Activated CD8-positive, alpha-beta memory T cell treated with anti-CD3 and anti-CD28 coated beads for 36 hours (primary cell): ENCODE results near the gene TCF23. TPM values are rescaled to one million over a fixed set of nuclear protein-coding genes. Genes with fewer than 3 reads are reported as not detected.
"Not testable (repeated sequence)": the region's sequence is repeated elsewhere in the genome, so short reads cannot be mapped to it uniquely, and the experiment has no call there.

Source experiments
- CTCF ChIA-PET: fragments of 350-600 bp; sonication (Branson Sonifier 250); formaldehyde crosslinking; loops from one replicate; lab custom pipeline; 2021; ENCODE audit warnings: antibody characterized with exemption; lab: Charles Lee
- POLR2A ChIA-PET: fragments of 350-600 bp; sonication (Branson Sonifier 250); formaldehyde crosslinking; loops from one replicate; lab custom pipeline; 2021; ENCODE audit warnings: antibody characterized with exemption; lab: Charles Lee
- total RNA-seq, 2 experiments: library from RNA; stranded (reverse); gene quantifications; one replicate each; pipeline ENCODE4 v1.2.3, GENCODE V29; 2021

TCF23 gene
- total RNA-seq: not detected

DNA sequence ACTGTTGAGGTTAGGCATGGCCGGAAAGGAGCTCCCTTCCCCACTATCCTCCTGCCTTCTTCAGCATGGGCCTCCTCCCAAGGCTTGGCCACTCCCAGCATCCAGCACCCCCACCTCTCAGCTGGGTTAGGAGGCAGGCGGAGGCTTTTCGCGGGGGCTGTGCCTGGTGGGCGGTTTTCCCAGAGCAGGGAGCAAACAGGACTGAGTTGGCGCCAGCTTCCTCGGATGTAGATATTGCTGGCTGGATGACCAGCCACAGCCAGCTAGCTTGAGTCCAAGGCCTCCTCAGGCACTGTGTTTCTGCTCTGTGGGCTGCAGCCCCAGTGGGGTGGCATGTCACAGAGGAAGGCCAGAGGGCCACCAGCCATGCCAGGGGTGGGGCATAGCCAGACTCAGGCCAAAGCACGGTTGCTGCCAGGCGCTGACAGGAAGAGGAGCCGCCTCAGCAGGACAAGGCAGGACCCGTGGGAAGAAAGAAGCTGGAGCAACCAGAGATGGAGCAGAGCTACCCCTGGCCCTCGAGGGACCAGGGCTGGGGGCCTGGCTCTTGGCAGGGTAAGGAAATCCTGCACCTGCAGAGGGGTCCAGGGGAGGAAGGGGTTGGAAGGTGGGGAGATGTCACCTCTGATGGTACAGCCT, at the start of gene TCF23:
Gene TCF23 (plus strand): TSS at position 204 of the 639 bp plus-strand sequence. CDS start 130 bp downstream, at position 334.
- CTCF ChIA-PET: interaction anchor here (1.0 kb wide), 1 partner anchor 154 kb away, joined by 3 read pairs; no protein-coding TSS in a partner anchor
- POLR2A ChIA-PET: no interaction called here

- POLR2A ChIA-PET: no interaction called here
- CTCF ChIA-PET: interaction anchor here (2.1 to 2.4 kb wide), 3 partner anchors 166 to 184 kb away, joined by 4 to 13 read pairs (median 6); partner anchors contain the start of gene TRIM54
Observed at GRCh38 chr2:27099334-27099955, 49.4 kb upstream of the TCF23 start.

DNA sequence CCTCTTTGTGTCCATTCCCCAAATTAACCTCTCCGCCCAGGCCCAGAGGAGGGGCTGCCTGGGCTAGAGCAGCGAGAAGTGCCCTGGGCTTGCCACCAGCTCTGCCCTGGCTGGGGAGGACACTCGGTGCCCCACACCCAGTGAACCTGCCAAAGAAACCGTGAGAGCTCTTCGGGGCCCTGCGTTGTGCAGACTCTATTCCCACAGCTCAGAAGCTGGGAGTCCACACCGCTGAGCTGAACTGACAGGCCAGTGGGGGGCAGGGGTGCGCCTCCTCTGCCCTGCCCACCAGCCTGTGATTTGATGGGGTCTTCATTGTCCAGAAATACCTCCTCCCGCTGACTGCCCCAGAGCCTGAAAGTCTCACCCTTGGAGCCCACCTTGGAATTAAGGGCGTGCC, 48.8 kb upstream of the TCF23 start:
- POLR2A ChIA-PET: no interaction called here
- CTCF ChIA-PET: interaction anchor here (2.1 to 2.4 kb wide), 2 partner anchors 180 to 183 kb away, joined by 6 to 13 read pairs; partner anchors contain the start of gene TRIM54

DNA sequence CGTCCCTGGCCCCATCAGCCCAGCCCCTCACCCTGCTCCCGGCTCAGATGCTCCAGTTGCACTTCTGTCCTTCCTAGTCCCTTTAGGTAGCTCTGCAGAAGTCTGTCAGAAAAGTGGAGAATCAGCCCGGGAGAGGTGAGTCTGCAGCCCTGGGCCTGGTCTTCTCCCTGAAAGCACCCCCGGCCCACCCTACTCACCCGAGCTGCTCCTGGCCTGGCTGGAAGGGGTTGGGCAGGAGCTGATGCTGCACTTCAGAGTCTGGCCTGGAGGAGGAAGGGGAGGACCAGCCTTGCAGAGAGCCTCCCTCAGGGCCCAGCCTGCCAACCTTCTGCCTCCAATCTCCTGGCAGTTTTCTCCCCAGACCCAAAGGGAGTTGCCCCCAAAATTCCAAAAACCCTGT, 46.5 kb upstream of the TCF23 start:
- CTCF ChIA-PET: interaction anchor here (0.9 to 1.2 kb wide), 3 partner anchors 64 to 201 kb away, joined by 3 to 5 read pairs (median 3); no protein-coding TSS in a partner anchor
- POLR2A ChIA-PET: no interaction called here

GRCh38 chr2:27105981-27106380, 42.8 kb upstream of the TCF23 start:
- ChIA-PET CTCF (interaction anchor here (1.0 to 1.5 kb wide), 2 partner anchors 10 to 150 kb away, joined by 3 to 4 read pairs; no protein-coding TSS in a partner anchor), POLR2A (no interaction called here)

GRCh38 chr2:27108221-27108620, 40.6 kb upstream of the TCF23 start:
- CTCF ChIA-PET: interaction anchor here (0.7 kb wide), 1 partner anchor 125 kb away, joined by 3 read pairs; no protein-coding TSS in a partner anchor
- POLR2A ChIA-PET: interaction anchor here (0.7 kb wide), 1 partner anchor 63 kb away, joined by 4 read pairs; no protein-coding TSS in a partner anchor

- ChIA-PET POLR2A (interaction anchor here (0.7 kb wide), 1 partner anchor 62 kb away, joined by 4 read pairs; no protein-coding TSS in a partner anchor), CTCF (interaction anchor here (0.7 kb wide), 1 partner anchor 171 kb away, joined by 3 read pairs; no protein-coding TSS in a partner anchor)
Observed at GRCh38 chr2:27109083-27109482, 39.7 kb upstream of the TCF23 start.

- CTCF ChIA-PET: interaction anchor here (0.8 kb wide), 1 partner anchor 12 kb away, joined by 3 read pairs; no protein-coding TSS in a partner anchor
- POLR2A ChIA-PET: not testable (repeated sequence)
Observed at GRCh38 chr2:27110603-27111352, 38.0 kb upstream of the TCF23 start.

DNA sequence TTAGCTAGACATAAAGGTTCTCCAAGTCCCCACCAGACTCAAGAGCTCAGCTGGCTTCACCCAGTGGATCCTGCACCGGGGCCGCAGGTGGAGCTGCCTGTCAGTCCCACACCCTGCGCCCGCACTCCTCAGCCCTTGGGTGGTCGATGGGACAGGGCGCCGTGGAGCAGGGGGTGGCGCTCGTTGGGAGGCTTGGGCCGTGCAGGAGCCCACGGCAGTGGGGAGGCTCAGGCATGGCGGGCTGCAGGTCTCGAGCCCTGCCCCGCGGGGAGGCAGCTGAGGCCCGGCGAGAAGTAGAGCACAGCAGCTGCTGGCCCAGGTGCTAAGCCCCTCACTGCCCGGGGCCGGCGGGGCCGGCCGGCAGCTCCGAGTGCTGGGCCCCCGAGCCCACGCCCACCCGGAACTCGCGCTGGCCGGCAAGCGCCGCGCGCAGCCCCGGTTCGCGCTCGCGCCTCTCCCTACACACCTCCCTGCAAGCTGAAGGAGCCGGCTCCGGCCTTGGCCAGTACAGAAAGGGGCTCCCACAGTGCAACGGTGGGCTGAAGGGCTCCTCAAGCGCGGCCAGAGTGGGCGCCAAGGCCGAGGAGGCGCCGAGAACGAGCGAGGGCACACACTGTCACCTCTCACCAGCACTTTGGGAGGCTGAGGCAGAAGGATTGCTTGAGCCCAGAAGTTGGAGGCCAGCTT, 37.3 kb upstream of the TCF23 start:
- CTCF ChIA-PET: interaction anchor here (0.8 kb wide), 1 partner anchor 11 kb away, joined by 3 read pairs; no protein-coding TSS in a partner anchor
- POLR2A ChIA-PET: not testable (repeated sequence)

DNA sequence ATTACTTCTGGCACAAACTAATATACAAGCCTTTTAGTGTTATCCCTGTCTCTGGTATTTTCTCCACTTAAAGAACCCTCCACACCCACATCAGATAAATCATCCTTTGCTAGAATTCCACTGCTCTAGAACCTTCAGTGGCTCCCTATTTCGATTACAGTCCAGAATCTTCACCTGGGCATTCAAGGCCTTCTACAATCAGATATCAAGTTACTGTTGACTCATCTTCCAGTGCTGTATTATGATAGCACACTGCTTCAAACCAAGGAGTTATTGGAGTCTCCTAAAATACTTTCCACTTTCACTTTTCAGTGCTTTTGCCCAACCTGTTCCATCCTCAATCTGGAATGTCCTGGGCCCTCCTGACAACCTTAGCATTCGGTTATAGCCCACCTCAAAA, 33.3 kb upstream of the TCF23 start:
- ChIA-PET POLR2A (interaction anchor here (0.6 kb wide), 1 partner anchor 170 kb away, joined by 3 read pairs; no protein-coding TSS in a partner anchor), CTCF (interaction anchor here (1.6 kb wide), 1 partner anchor 9 kb away, joined by 4 read pairs; no protein-coding TSS in a partner anchor)

- POLR2A ChIA-PET: interaction anchor here (0.6 kb wide), 1 partner anchor 294 kb away, joined by 5 read pairs; no protein-coding TSS in a partner anchor
- CTCF ChIA-PET: interaction anchor here (0.6 to 1.3 kb wide), 2 partner anchors 16 to 147 kb away, joined by 3 to 5 read pairs; partner anchors contain the start of gene PREB
Observed at GRCh38 chr2:27117995-27118524, 30.7 kb upstream of the TCF23 start.

DNA sequence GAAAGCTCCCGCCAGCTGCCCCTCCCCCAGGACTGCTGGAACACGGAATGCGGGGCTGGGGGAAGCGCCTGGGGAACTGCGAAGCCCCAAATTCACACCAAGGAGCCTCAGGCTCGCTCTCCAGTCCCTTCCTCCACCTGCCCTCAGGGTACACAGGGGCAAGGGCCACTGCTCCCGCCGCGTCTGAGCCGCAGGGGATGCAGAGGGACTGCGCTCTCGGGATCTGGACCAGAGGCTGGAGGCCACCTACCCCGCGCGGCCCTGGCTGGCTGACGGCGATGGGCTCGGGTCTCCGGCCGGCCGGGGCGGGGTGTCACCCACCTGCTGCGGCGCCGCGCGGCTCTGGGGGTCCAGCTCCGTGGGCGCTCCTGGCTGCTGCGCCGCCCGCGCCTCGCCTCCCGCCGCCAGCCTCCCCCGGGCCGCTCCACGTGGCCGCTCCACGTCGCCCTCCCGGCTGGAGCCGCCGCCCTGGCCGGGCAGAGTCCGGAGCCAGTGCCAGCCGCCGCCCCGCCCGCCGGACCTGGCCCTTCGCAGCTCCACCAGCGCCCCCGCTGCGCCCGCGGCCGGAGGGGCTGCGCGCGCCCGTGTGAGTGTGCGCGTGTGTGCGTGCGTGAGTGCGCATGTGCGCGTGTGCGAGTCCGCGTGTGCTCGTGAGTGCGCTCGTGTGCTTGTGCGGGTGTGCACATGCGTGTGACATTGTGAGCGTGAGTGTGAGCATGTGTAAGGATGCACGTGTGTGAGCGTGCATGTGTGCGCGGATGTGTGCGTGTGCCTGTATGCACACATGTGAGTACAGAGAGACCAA, 30.1 kb upstream of the TCF23 start, which contains the start of gene CGREF1:
Gene CGREF1 (minus strand): TSS at position 604 of the 805 bp plus-strand sequence. CDS start 14,762 bp downstream, outside the sequence.
- POLR2A ChIA-PET: interaction anchor here (0.6 to 0.7 kb wide), 2 partner anchors 161 to 295 kb away, joined by 3 to 5 read pairs; no protein-coding TSS in a partner anchor
- CTCF ChIA-PET: interaction anchor here (0.6 to 1.3 kb wide), 2 partner anchors 15 to 146 kb away, joined by 3 to 5 read pairs; partner anchors contain the start of gene PREB

GRCh38 chr2:27119330-27119670, 29.5 kb upstream of the TCF23 start:
- CTCF ChIA-PET, POLR2A ChIA-PET: not testable (repeated sequence)

DNA sequence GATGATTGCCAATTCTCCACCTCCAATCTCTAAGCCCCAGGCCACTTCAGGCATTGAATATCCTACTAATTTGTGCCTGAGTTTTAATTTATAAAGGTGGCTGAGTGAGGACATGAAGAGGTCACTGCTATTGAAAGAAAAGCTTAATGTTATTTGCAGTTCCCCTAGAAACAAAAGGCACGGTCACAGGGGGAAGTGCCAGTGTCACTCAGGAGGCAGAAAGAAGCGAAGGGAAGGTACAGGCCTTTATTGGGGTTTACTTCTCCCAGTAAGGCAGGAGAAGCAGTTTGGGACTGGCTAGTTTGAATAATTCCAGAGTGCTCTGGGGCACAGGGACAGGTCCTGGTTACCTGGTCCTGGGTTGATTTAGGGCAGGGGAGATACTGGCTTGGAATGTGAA, 26.9 kb upstream of the TCF23 start:
- POLR2A ChIA-PET: no interaction called here
- CTCF ChIA-PET: interaction anchor here (3.4 kb wide), 1 partner anchor 11 kb away, joined by 21 read pairs; the partner anchor contains the start of gene PREB

DNA sequence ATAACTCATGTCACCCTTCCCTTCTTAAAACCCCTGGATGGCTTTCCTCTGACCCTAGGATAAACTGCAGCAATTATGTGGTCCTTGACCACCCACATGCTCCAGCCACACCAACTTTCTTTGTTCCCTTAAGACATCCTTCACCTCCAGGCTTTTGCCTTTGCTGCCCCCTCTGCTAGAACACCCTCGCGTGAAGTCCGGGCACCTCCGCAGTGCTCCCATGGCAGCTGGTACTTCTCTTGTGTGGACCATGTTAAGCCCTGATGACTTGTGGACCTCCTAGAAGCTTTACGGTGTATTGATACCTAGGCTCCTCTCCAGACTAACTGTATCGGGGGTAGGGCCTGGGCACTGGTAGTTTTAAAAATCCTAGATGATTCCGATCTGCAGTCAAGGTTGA, 26.0 kb upstream of the TCF23 start:
- POLR2A ChIA-PET: interaction anchor here (1.9 kb wide), 1 partner anchor 11 kb away, joined by 11 read pairs; the partner anchor contains the start of gene PREB
- CTCF ChIA-PET: interaction anchor here (1.1 to 3.4 kb wide), 2 partner anchors 10 to 12 kb away, joined by 3 to 21 read pairs; partner anchors contain the start of gene PREB

DNA sequence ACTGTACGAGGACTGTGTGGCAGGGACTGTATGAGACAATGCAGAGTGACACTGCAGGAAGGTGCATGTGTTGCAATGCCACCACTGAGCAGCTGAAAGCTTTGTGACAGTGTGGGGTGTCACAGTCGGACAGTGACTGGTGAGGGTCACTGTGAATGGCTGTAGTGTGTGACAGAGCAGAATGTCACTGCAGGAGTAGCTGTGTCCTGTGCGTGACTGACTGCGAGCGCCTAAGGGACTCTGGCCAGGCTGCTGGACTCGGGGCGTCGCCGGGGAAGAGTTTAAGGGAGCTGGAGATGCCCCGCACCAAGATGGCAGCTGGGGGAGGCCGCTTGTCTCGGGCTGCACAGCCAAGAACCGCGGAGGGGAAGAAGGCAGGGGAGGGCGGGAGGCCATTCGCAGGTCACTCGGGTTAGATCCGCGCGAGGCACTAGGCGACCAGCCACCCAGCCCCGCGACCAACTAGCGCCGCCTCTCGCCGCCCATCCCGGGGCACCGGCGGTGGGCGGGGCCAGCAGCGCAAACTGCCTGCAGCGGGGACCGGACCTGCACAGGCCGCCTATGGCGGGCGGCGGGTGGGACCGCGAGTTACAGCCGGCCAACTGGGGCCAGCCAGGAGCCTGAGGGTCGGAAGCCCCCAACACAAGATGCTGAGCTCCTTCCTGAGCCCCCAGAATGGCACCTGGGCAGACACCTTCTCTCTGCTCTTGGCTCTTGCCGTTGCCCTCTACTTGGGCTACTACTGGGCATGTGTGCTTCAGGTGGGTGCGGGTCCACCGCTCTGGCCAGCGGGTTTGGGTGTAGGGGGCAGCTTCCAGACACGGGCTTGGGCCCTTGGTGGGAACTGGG, 25.3 kb upstream of the TCF23 start, which contains the start of gene ABHD1:
Gene ABHD1 (plus strand): TSS at position 514 of the 849 bp plus-strand sequence. CDS start 134 bp downstream, at position 648.
- ChIA-PET CTCF (interaction anchor here (0.5 to 3.4 kb wide), 6 partner anchors 8 to 303 kb away, joined by 3 to 21 read pairs (median 4); partner anchors contain the start of gene PREB), POLR2A (interaction anchor here (0.6 to 1.9 kb wide), 3 partner anchors 10 to 596 kb away, joined by 3 to 11 read pairs (median 3); partner anchors contain the start of gene PREB)
